SK-N-SH (cell line): ENCODE measurements around the gene PLAU. TPM values are rescaled to one million over a fixed set of nuclear protein-coding genes. Genes with fewer than 3 reads are reported as not detected.

Source experiments
- CTCF ChIA-PET: fragments of 300-600, 350-600 bp; formaldehyde crosslinking; extraction: SDS; loops from one replicate; lab custom pipeline; 2021; lab: Yijun Ruan, JAX
- POLR2A ChIA-PET: fragments of 350-600 bp; sonication (Branson Sonifier 250); formaldehyde crosslinking; extraction: SDS; loops from one replicate; lab custom pipeline; 2020; ENCODE audit warnings: antibody characterized with exemption, inconsistent platforms; lab: Yijun Ruan, JAX
- DNase-seq: peaks from one replicate; pipeline ENCODE4 v3.0.0; 2012
- H2AFZ ChIP-seq: fragments of 200-600 bp; sonication (generic); 2 replicates; pipeline ENCODE4 v1.8.1; 2016; ENCODE audit warnings: antibody characterized with exemption, mild to moderate bottlenecking, low read depth
- H3F3A ChIP-seq: fragments of 200-600 bp; sonication (generic); replicated peaks from 2 replicates; pipeline ENCODE3; 2016; ENCODE audit warnings: antibody characterized with exemption, mild to moderate bottlenecking; ENCODE audit not compliant: insufficient read depth
- H3K27ac ChIP-seq, 2 experiments: fragments of 200-500 bp in 1 of 2; fragments of 200-600 bp in 1 of 2; sonication (Bioruptor generic) in 1 of 2; sonication (generic), shearing (Covaris generic) in 1 of 2; 2 replicates each; pipeline versions ENCODE4 v1.5.1 to v1.6.1; 2014 to 2016; ENCODE audit warnings: low read depth in 2 of 2, inconsistent platforms in 1 of 2, low read length in 1 of 2, mild to moderate bottlenecking in 1 of 2, mixed read lengths in 1 of 2
- H3K27me3 ChIP-seq: fragments of 200-600 bp; sonication (generic), shearing (Covaris generic); 2 replicates; pipeline ENCODE4 v1.6.1; 2016; ENCODE audit warnings: mixed run types; ENCODE audit not compliant: insufficient read depth
- H3K36me3 ChIP-seq, 2 experiments: fragments of 200-500 bp in 1 of 2; fragments of 200-600 bp in 1 of 2; sonication (Bioruptor generic) in 1 of 2; sonication (generic) in 1 of 2; replicated peaks in 1 of 2; 2 replicates each; pipeline versions ENCODE3 to v1.5.1; 2014 to 2016; ENCODE audit warnings: low read length in 1 of 2, mild to moderate bottlenecking in 1 of 2; ENCODE audit not compliant: insufficient read depth in 2 of 2, control insufficient read depth in 1 of 2
- H3K4me1 ChIP-seq, 2 experiments: fragments of 200-500 bp in 1 of 2; fragments of 200-600 bp in 1 of 2; sonication (Bioruptor generic) in 1 of 2; sonication (generic), shearing (Covaris generic) in 1 of 2; 2 replicates each; pipeline versions ENCODE4 v1.5.1 to v1.6.1; 2014 to 2016; ENCODE audit warnings: low read depth in 1 of 2, low read length in 1 of 2, mixed run types in 1 of 2; ENCODE audit not compliant: insufficient read depth in 2 of 2, control insufficient read depth in 1 of 2
- H3K4me2 ChIP-seq: fragments of 200-600 bp; sonication (generic), shearing (Covaris generic); 2 replicates; pipeline ENCODE4 v1.6.1; 2017; ENCODE audit warnings: mixed run types
- H3K4me3 ChIP-seq, 2 experiments: fragments of 200-500 bp in 1 of 2; fragments of 200-600 bp in 1 of 2; sonication (Bioruptor generic) in 1 of 2; sonication (generic), shearing (Covaris generic) in 1 of 2; 2 replicates each; pipeline versions ENCODE4 v1.5.1 to v1.8.1; 2014 to 2016; ENCODE audit warnings: low read depth in 2 of 2, inconsistent platforms in 1 of 2, low read length in 1 of 2, mild to moderate bottlenecking in 1 of 2, mixed read lengths in 1 of 2, moderate library complexity in 1 of 2
- H3K79me2 ChIP-seq: fragments of 200-600 bp; sonication (generic); 2 replicates; pipeline ENCODE4 v1.8.1; 2017; ENCODE audit warnings: mild to moderate bottlenecking; ENCODE audit not compliant: insufficient read depth
- H3K9ac ChIP-seq: fragments of 200-600 bp; sonication (generic); 2 replicates; pipeline ENCODE4 v1.6.1; 2017; ENCODE audit warnings: mixed run types
- H3K9me2 ChIP-seq: fragments of 200-600 bp; sonication (generic); 2 replicates; pipeline ENCODE4 v1.6.1; 2017; ENCODE audit warnings: mixed run types
- H3K9me3 ChIP-seq: fragments of 200-600 bp; sonication (generic); 2 replicates; pipeline ENCODE4 v1.6.1; 2017; ENCODE audit warnings: mixed run types, mild to moderate bottlenecking, moderate library complexity
- H4K20me1 ChIP-seq: fragments of 200-600 bp; sonication (generic); 2 replicates; pipeline ENCODE4 v1.6.1; 2017; ENCODE audit warnings: mild to moderate bottlenecking, mixed run types; ENCODE audit not compliant: insufficient read depth
- CHD2 ChIP-seq: fragments of 150-350 bp; IDR thresholded peaks from 2 replicates; pipeline ENCODE4 v1.6.1; 2018; ENCODE audit warnings: low read length; ENCODE audit not compliant: partially characterized antibody
- ELF1 ChIP-seq: IDR thresholded peaks from 2 replicates; pipeline ENCODE4 v1.4.0; 2012
- EZH2phosphoT487 ChIP-seq: fragments of 200-600 bp; sonication (generic); IDR thresholded peaks from 2 replicates; pipeline ENCODE4 v1.6.1; 2017; ENCODE audit warnings: low read depth, mixed run types, mild to moderate bottlenecking, antibody characterized with exemption, moderate library complexity, borderline replicate concordance
- FOXJ3 ChIP-seq: sonication (generic); formaldehyde crosslinking; IDR thresholded peaks from 2 replicates; pipeline ENCODE4 v1.5.1; 2020; ENCODE audit warnings: mild to moderate bottlenecking, missing genetic modification reagents
- FOXM1 ChIP-seq: IDR thresholded peaks from 2 replicates; pipeline ENCODE4 v1.4.0; 2012; ENCODE audit warnings: low read depth, mild to moderate bottlenecking
- GABPA ChIP-seq: IDR thresholded peaks from 2 replicates; pipeline ENCODE4 v1.4.0; 2012; ENCODE audit warnings: low read depth, mild to moderate bottlenecking
- IRF3 ChIP-seq: fragments of 150-350 bp; IDR thresholded peaks from 2 replicates; pipeline ENCODE4 v1.6.1; 2016; ENCODE audit warnings: mild to moderate bottlenecking, low read depth, low read length
- JUND ChIP-seq: IDR thresholded peaks from 2 replicates; pipeline ENCODE4 v1.4.0; 2012
- MXI1 ChIP-seq: IDR thresholded peaks from 2 replicates; pipeline ENCODE4 v1.6.1; 2012; ENCODE audit warnings: mild to moderate bottlenecking, low read depth, low read length, improper control_type of control experiment
- PBX3 ChIP-seq: IDR thresholded peaks from 2 replicates; pipeline ENCODE4; 2012
- RCOR1 ChIP-seq: fragments of 150-350 bp; IDR thresholded peaks from 2 replicates; pipeline ENCODE4 v1.6.1; 2017; ENCODE audit warnings: antibody characterized with exemption, low read length
- RFX5 ChIP-seq: IDR thresholded peaks from 2 replicates; pipeline ENCODE4 v1.6.1; 2012; ENCODE audit warnings: mild to moderate bottlenecking, improper control_type of control experiment, low read length
- SIN3A ChIP-seq: IDR thresholded peaks from 2 replicates; pipeline ENCODE4 v1.6.1; 2012; ENCODE audit warnings: low read depth, mild to moderate bottlenecking, low read length, moderate library complexity, borderline replicate concordance
- SMC3 ChIP-seq: IDR thresholded peaks from 2 replicates; pipeline ENCODE4 v1.6.1; 2012; ENCODE audit warnings: low read depth, low read length, improper control_type of control experiment
- USF1 ChIP-seq: IDR thresholded peaks from 2 replicates; pipeline ENCODE4 v1.4.0; 2012; ENCODE audit warnings: low read depth, borderline replicate concordance
- USF2 ChIP-seq: fragments of 150-350 bp; IDR thresholded peaks from 2 replicates; pipeline ENCODE4 v1.6.1; 2017; ENCODE audit warnings: antibody characterized with exemption, low read length, low read depth, borderline replicate concordance
- YY1 ChIP-seq: IDR thresholded peaks from 2 replicates; pipeline ENCODE4 v1.4.0; 2012; ENCODE audit warnings: low read depth, mild to moderate bottlenecking
- WGBS: methylation state at CpG from one replicate; pipeline ENCODE4 v1.1.6; 2017; ENCODE audit warnings: low lambda C conversion rate; 5-methylcytosine and 5-hydroxymethylcytosine counted together
- polyA plus RNA-seq, 3 experiments: library from polyadenylated mRNA; depleted of rRNA; stranded (reverse); fragments of >200 nt; gene quantifications; 2 replicates each; pipeline ENCODE4 v1.2.3, GENCODE V29; 2012

Gene PLAU
- polyA plus RNA-seq, 1 of the 3 experiments (the other 2 are of a cell fraction): 200 TPM

GRCh38 chr10:73867126-73867807 lies 43.7 kb upstream of the PLAU start:
- peaks cover 53% of the 10 kb centered on the region for H3K79me2 ChIP-seq
- H2AFZ ChIP-seq: no peak overlapping the region
- POLR2A ChIA-PET: no interaction called here
- no peak overlapping the region for H3K4me3 ChIP-seq
- H3K36me3 ChIP-seq: peaks cover 19 to 65% of the 10 kb centered on the region in 2 experiments
- no peaks in the 10 kb centered on the region for H3K27me3 ChIP-seq
- peaks cover 2 to 17% of the 10 kb centered on the region in 2 experiments; a peak in 1 of 4 replicates for H3K4me1 ChIP-seq
- CTCF ChIA-PET: interaction anchor here (1.6 to 37.3 kb wide), 3 partner anchors 12 to 214 kb away, joined by 4 to 753 read pairs (median 7); no protein-coding TSS in a partner anchor
- TF ChIP-seq FOXJ3 (CRISPR knock-in tag): no peak
- no peak for TF ChIP-seq CHD2
- no peak for TF ChIP-seq GABPA
- TF ChIP-seq SIN3A: no peak
- no peak for TF ChIP-seq USF2
- TF ChIP-seq ELF1: no peak
- no peak for TF ChIP-seq IRF3
- no peak for TF ChIP-seq YY1
- no peak for TF ChIP-seq RFX5
- no peak for TF ChIP-seq JUND
- no peak for TF ChIP-seq EZH2phosphoT487
- no peak for TF ChIP-seq MXI1
- TF ChIP-seq PBX3: no peak
- TF ChIP-seq FOXM1: no peak
- TF ChIP-seq SMC3: no peak
- no peak for TF ChIP-seq RCOR1
- no peak for TF ChIP-seq USF1
- TF ChIP-seq, all 33 proteins: peak for 0
- H3K9me3 ChIP-seq: no peaks in the 10 kb centered on the region
- H3F3A ChIP-seq: peaks cover under 1% of the 10 kb centered on the region
- no peak for DNase-seq
- peaks cover 36% of the 10 kb centered on the region for H4K20me1 ChIP-seq
- no peak overlapping the region for H3K4me2 ChIP-seq
- no peaks in the 10 kb centered on the region for H3K9me2 ChIP-seq
- no peak overlapping the region for H3K9ac ChIP-seq
- 91% methylated on average over 10 of the region's 10 CpGs for WGBS
- no peak overlapping the region for H3K27ac ChIP-seq
